Measurements from ENCODE around the gene N4BP2. TPM values are rescaled to one million over a fixed set of nuclear protein-coding genes. Genes with fewer than 3 reads are reported as not detected.

N4BP2 gene
- total and polyA plus RNA-seq, 2 of the 8 experiments (the other 6 are each of a cell fraction or from before 2014, with no cell fraction given) = 4.4 to 44.7 TPM

DNA sequence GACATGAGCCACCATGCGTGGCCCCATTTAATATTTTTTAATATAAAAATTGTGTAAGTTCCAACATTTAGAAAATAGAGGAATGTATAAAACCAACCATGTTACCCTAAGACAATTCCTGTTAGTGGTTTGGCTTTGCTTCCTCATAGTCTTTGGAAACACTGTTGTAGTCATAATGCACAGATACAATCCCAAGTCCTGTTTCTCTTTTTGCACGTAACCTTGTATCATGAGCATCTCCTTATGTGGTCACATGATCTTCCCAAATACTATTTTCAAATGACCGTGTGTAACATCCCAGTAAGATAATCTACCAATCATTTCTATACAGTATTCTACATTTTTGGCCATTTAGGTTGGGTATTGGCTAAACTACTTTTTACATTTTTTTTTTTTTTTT, 126.3 kb downstream of the N4BP2 start:
- H3K27ac ChIP-seq (ENCODE audit: low read depth, low read length) = no peak overlapping the region
- no peak overlapping the region for H3K18ac ChIP-seq (ENCODE audit: extremely low read depth, low read length)
- H3K36me3 ChIP-seq (ENCODE audit: control insufficient read depth in 2 of 4, insufficient read depth in 4 of 4, low read length in 3 of 4) = no peaks in the 10 kb centered on the region
- no peak overlapping the region for H3K4ac ChIP-seq (replicated peaks; ENCODE audit: insufficient read length, low read depth, low read length)
- peaks cover 0 to 3% (median 0%) of the 10 kb centered on the region in 4 experiments; a peak in 4 of 7 replicates for H3K4me1 ChIP-seq (replicated peaks in 1 of 4; ENCODE audit: control insufficient read depth in 3 of 4, insufficient read depth in 4 of 4, low read length in 3 of 4)
- DNase-seq (ENCODE audit: low read depth in 1 of 2, low spot score in 2 of 2) (no peak), FAIRE-seq (no peak)
- no peak overlapping the region for H4K91ac ChIP-seq (replicated peaks; ENCODE audit: insufficient read length, low read length)
- no peak overlapping the region for H2AK5ac ChIP-seq (ENCODE audit: low read depth, low read length)
- H2AFZ ChIP-seq (ENCODE audit: low read length) = no peak overlapping the region
- no peak overlapping the region for H2BK15ac ChIP-seq (ENCODE audit: low read length)
- no peak overlapping the region for H4K5ac ChIP-seq (ENCODE audit: insufficient read length, low read depth, low read length)
- H3K9me3 ChIP-seq (ENCODE audit: insufficient read depth in 2 of 2, low read depth in 1 of 2, low read length in 1 of 2) = no peaks in the 10 kb centered on the region
- WGBS, 2 experiments (ENCODE audit: extremely low coverage in 1 of 2, insufficient coverage in 1 of 2, insufficient read length in 1 of 2, insufficient replicate concordance in 2 of 2, low coverage in 1 of 2, low lambda C conversion rate in 2 of 2, missing lambda C conversion rate in 1 of 2) = 92% methylated on average over 3 of the region's 3 CpGs; no CpG with 5 or more reads in 1 of the 2 experiments
- no peak overlapping the region for H3K4me3 ChIP-seq (ENCODE audit: extremely low read depth in 1 of 4, insufficient read depth in 2 of 4, low read depth in 3 of 4, low read length in 4 of 4)
- no peaks in the 10 kb centered on the region for H3K27me3 ChIP-seq (replicated peaks in 1 of 4; ENCODE audit: control insufficient read depth in 3 of 4, extremely low read depth in 1 of 4, insufficient read depth in 3 of 4, low read length in 3 of 4)
- no peak overlapping the region for H3K14ac ChIP-seq (ENCODE audit: insufficient read length)
- H3K4me2 ChIP-seq (ENCODE audit: insufficient read depth in 1 of 2, low read depth in 2 of 2, low read length in 2 of 2) = no peak overlapping the region
- no peaks in the 10 kb centered on the region for H3K79me2 ChIP-seq (ENCODE audit: control insufficient read depth in 1 of 2, insufficient read depth in 2 of 2, low read length in 2 of 2)
- H3K56ac ChIP-seq (replicated peaks; ENCODE audit: insufficient read length, low read depth, low read length) = no peak overlapping the region
- H3K9ac ChIP-seq (replicated peaks in 1 of 4; ENCODE audit: extremely low read depth in 1 of 4, low read depth in 3 of 4, low read length in 3 of 4) = no peak overlapping the region
- no peak overlapping the region for H3K23ac ChIP-seq (ENCODE audit: insufficient read length)
- H3K79me1 ChIP-seq (ENCODE audit: low read depth, low read length) = no peaks in the 10 kb centered on the region
- no peak overlapping the region for H2BK5ac ChIP-seq (ENCODE audit: low read depth, low read length)
- no peak overlapping the region for H2BK120ac ChIP-seq (replicated peaks; ENCODE audit: low read depth, low read length)
- ChIA-PET CTCF (ENCODE audit: partially characterized antibody) (interaction anchor here (1.4 kb wide), 1 partner anchor 142 kb away, joined by 3 read pairs; no protein-coding TSS in a partner anchor), POLR2A (ENCODE audit: partially characterized antibody) (no interaction called here)
- H2BK12ac ChIP-seq (ENCODE audit: low read depth, low read length) = no peak overlapping the region
- no peak overlapping the region for H2BK20ac ChIP-seq (ENCODE audit: low read length)
- no peaks in the 10 kb centered on the region for H4K20me1 ChIP-seq (replicated peaks in 1 of 2; ENCODE audit: control insufficient read depth in 1 of 2, insufficient read depth in 2 of 2, low read length in 2 of 2)
- no peaks in the 10 kb centered on the region for H3K23me2 ChIP-seq (ENCODE audit: low read depth, low read length)
- no peak overlapping the region for H4K8ac ChIP-seq (ENCODE audit: extremely low read depth, insufficient read depth, low read length)
- TF ChIP-seq TEAD4 (IDR thresholded peaks at IDR 0.05; ENCODE audit: low read depth, low read length) (no peak), HDAC6 (IDR thresholded peaks at IDR 0.05; ENCODE audit: low read depth, low read length) (no peak), CBX5 (IDR thresholded peaks at IDR 0.05; ENCODE audit: low read depth, low read length) (no peak), TCF12 (IDR thresholded peaks at IDR 0.05; ENCODE audit: low read depth, low read length) (no peak), GABPA (IDR thresholded peaks at IDR 0.05; ENCODE audit: borderline replicate concordance, insufficient read depth, low read length) (no peak), MAFK (IDR thresholded peaks at IDR 0.05; ENCODE audit: low read depth, low read length) (no peak), ZNF274 (IDR thresholded peaks at IDR 0.05; ENCODE audit: borderline replicate concordance, extremely low read depth, low read length) (no peak), BACH1 (IDR thresholded peaks at IDR 0.05; ENCODE audit: low read length) (no peak), PHF8 (conservative IDR thresholded peaks at IDR 0.05; ENCODE audit: low read depth, low read length) (no peak), BRCA1 (IDR thresholded peaks at IDR 0.05; ENCODE audit: low read depth, low read length) (no peak)
